Measurements from ENCODE around the gene ZNF408.
A peak's percentile ranks its signal among the peaks of the same experiment; 100 is the strongest.
"Not testable (repeated sequence)": the region's sequence is repeated elsewhere in the genome, so short reads cannot be mapped to it uniquely, and the experiment has no call there.

ZNF408 gene

DNA sequence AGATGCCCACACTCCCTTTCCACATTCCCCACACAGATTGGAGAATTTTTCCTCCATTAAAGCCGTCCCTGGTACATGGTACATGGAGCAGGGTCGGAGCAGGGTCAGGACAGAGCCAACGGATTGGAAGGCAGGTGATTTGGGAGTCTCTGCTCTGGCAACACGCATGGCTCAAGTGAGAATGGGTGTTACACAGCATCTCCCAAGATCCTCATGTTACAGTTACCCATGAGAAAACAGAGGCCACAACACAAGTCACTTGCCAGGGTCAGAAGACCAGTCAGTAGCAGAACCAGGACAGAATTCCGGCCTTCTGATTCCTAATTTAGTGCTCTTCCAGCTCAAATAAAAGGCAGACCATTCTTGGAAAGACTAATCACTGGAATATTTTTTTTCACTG, 10.5 kb downstream of the ZNF408 start:
- Histone ChIP-seq H3K27ac (peak overlapping the region; percentile 95 to 98), H3K4me3 (no peak overlapping the region)
- no peak for DNase-seq (ENCODE audit: low spot score)
- TF ChIP-seq, protein P1, sequence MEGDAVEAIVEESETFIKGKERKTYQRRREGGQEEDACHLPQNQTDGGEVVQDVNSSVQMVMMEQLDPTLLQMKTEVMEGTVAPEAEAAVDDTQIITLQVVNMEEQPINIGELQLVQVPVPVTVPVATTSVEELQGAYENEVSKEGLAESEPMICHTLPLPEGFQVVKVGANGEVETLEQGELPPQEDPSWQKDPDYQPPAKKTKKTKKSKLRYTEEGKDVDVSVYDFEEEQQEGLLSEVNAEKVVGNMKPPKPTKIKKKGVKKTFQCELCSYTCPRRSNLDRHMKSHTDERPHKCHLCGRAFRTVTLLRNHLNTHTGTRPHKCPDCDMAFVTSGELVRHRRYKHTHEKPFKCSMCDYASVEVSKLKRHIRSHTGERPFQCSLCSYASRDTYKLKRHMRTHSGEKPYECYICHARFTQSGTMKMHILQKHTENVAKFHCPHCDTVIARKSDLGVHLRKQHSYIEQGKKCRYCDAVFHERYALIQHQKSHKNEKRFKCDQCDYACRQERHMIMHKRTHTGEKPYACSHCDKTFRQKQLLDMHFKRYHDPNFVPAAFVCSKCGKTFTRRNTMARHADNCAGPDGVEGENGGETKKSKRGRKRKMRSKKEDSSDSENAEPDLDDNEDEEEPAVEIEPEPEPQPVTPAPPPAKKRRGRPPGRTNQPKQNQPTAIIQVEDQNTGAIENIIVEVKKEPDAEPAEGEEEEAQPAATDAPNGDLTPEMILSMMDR (IDR thresholded peaks at IDR 0.05): no peak

DNA sequence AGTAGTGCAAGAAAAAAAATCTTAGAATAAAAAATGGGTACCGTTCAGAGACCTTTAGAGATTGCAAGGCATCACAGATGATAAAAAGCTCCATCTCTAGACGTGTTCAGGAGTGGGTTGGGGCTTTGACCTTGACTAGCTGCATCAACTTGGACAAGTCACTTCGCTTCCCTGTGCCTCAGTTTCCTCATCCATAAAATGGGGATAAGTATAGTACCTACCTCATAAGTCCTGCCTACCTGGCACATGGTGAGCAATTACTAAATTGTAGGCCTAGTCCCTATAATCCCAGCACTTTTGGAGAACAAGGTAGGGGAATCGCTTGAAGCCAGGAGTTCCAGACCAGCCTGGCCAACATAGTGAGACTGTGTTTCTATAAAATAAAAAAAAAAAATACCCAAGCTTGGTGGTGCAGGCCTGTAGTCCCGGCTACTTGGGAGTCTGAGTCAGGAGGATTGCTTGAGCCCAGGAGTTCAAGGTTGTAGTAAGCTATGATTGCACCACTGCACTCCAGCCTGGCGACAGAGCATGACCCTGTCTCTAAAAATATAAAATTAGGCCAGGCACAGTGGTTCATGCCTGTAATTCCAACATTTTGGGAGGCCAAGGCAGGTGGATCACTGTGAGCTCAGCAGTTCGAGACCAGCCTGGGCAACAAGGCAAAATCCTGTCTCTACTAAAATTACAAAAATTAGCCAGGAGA, 12.2 kb downstream of the ZNF408 start:
- DNase-seq (ENCODE audit: low spot score): no peak
- Histone ChIP-seq H3K4me3 (no peak overlapping the region), H3K27ac (peak overlapping the region; percentile 28 to 98)
- TF ChIP-seq, protein P1 (IDR thresholded peaks at IDR 0.05): no peak

DNA sequence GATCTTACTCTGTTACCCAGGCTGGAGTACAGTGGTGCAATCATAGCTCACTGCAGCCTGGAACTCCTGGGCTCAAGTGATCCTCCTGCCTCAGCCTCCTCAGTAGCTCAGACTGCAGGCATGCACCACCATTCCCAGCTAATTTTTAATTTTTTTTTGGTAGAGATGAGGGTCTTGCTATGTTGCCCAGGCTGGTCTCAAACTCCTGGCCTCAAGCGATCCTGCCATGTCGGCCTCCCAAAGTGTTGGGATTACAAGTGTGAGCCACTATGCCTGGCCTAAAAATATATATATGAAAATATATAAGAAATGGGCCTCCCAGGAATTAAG, 17.0 kb downstream of the ZNF408 start:
- H3K27ac ChIP-seq; H3K4me3 ChIP-seq; DNase-seq (ENCODE audit: low spot score): not testable (repeated sequence)

DNA sequence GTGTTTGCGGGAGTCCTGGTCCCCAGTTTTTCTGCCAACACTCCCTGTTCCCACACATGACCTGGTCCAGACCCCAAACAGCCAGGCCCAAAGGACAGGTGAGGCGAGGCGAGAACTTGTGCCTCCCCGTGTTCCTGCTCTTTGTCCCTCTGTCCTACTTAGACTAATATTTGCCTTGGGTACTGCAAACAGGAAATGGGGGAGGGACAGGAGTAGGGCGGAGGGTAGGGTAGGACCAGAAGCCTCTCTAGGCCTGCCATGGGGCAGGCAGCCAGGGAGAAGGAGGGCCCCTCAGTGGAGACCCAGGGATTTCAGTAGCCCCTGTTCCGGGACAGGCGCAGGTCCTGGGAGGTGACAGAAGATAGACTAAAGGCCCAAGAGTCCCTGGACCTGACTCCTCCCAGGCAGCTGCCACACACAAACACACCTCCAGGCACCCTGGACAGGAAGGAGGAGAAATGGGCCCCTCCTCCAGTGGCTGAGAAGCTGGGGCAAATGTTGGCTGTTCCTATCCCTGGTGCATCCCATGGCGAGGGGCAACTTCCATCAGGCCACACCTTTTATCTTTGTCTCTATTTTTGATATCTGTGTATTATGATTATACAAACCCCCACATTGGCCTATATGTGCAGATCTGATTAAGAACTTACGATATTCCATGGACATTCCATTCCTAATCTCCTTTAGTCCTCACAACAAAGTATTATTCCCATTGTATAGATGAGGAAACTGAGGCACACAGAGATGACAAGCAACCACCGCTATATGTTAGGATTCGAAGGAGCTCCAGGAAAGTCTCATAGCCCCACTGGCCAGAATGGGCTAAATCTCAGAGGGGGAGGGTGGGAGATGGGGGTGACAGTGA, 17.6 kb downstream of the ZNF408 start:
- TF ChIP-seq, protein P1 (IDR thresholded peaks at IDR 0.05): no peak

DNA sequence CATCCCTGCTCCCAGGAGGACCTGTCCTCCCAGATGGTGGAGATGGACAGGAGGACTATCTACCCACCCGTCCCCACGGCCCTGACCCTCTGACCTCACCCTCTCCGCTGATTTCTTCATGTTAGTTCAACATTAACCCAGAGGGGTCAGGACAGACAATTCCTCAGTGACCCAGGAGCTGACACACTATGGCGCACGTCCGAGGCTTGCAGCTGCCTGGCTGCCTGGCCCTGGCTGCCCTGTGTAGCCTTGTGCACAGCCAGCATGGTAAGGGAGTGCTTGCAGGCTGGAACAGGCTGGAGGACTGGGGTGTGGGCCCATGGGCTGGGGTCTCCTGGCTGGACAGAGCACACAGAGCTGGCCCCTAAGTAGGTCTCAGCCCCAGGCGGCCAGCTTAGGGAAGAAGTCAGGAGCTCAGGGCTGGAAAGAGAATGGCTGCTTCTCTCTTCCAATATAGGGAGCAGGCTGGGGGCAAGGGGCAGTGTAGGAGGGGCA, 18.3 kb downstream of the ZNF408 start, which contains the start of gene F2:
TSS of gene F2 (plus strand) at position 166 of the 495 bp plus-strand sequence. CDS start at position 189, 23 bp downstream.
- no peak for DNase-seq (ENCODE audit: low spot score)
- Histone ChIP-seq H3K4me3 (no peak within 1 kb of the TSS), H3K27ac (no peak within 1 kb of the TSS)
- TF ChIP-seq, protein P1 (IDR thresholded peaks at IDR 0.05): no peak

More for the DNA sequence above, 17.6 kb downstream of the ZNF408 start:
- Histone ChIP-seq H3K27ac (no peak overlapping the region), H3K4me3 (no peak overlapping the region)
- DNase-seq (ENCODE audit: low spot score): no peak

DNA sequence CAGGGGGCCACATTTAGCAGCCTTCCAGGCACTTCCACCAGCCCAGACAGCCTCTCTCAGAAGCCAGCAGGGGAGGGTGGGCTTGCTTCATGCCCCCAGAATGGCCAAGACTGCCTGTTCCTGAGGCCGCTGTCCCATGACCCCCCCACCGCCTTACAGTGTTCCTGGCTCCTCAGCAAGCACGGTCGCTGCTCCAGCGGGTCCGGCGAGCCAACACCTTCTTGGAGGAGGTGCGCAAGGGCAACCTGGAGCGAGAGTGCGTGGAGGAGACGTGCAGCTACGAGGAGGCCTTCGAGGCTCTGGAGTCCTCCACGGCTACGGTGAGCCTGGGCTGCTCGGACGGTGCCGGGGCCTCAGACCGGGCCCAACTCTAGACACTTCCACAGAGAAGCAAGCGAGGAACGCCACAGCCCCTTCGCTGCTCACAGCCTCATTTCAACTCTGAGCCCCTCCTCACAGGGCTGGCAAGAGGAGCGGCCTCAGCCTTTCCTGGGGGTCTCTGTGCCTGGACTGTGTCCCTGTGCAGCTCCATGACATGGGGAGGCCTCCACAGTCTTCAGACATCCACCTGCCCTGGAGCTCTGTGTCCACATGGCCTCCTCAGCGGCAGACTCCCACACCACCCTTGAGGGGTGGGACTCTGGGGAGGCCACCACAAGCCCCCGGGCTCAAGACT, 18.9 kb downstream of the ZNF408 start:
- TF ChIP-seq, protein P1 (IDR thresholded peaks at IDR 0.05): no peak
- no peak for DNase-seq (ENCODE audit: low spot score)
- Histone ChIP-seq H3K27ac (no peak overlapping the region), H3K4me3 (no peak overlapping the region)

DNA sequence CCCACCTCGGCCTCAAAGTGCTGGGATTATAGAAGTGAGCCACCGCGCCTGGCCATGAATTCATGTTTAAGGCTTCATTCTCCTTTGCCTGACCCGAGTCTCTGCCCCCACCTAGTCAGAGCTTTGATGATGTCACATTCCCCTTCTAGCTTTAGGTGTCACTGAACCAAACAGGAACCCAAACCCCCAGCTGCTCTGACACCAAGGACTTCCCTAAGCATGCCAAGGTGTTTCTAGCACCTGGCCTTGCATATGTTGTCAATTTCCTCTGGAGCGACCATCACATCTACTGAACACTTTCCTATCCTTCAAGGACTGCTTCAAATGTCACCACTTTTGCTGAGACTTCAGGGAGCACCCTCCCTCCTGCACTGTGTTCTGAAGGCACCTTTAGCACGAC, 20.5 kb downstream of the ZNF408 start:
- no peak for DNase-seq (ENCODE audit: low spot score)
- no peak overlapping the region for H3K27ac ChIP-seq
- no peak overlapping the region for H3K4me3 ChIP-seq
- TF ChIP-seq, protein P1 (IDR thresholded peaks at IDR 0.05): no peak
